Central memory CD4-positive, alpha-beta T cell (primary cell): Measurements from ENCODE around the gene FMN1.

Source experiments
- DNase-seq: peaks from one replicate; pipeline ENCODE4 v3.0.0; 2022

The FMN1 gene

DNA sequence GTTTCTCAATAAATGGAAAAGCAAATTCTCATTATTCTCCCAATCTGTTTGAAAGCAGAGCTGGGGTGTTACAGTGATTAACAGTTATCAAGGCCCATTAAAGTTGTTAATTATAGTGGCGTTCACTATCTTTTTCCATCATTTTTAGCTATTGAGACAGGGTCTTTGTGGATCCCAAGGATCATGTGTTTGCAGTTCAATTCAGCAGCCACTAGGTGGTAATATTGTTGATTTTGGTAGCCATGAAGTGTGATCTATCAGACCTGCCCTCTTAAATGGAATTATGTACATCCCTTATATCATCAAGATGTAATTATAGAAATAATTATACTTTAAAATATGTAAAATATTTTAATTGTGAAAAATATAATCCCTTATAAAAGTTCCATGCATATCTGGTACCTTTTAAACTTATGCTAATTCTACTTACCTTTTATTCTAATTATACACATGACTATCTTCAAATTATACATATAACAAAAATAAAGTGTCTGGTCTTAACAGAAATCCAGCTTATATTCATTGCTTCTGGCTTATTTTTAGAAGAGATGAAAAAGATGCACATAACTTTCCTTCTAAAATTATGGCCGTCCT lies 350.3 kb downstream of the FMN1 start:
- no peak for DNase-seq

DNA sequence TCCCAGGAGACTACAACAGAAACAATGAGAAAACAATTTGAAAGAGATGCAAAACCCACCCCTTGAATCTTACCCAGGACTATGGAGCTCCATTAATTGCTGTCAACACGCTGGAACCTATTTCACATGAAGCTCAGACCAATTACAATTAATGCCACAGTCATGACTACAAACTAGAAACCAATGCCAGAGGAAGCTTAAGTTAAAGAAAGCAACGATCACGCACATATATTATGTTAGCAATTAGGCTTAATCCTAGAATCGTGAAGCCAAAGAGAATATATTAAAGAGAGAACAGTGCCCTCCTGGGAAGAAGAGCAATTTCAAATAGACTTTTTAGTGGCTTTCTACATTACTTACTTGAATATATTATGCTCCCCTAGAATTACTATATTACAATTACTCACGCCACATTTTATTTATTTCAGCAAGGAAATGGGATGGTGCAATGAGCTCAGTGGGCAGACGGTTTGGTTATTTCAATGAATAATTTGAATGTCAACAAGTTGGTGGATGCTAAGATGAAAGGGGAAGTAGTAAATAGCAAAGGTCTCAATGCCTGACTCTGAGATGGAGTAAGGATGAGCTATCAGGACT lies 351.2 kb downstream of the FMN1 start:
- DNase-seq, result no peak

GRCh38 chr15:32842081-32842480 lies 352.4 kb downstream of the FMN1 start:
- DNase-seq, result no peak

DNA sequence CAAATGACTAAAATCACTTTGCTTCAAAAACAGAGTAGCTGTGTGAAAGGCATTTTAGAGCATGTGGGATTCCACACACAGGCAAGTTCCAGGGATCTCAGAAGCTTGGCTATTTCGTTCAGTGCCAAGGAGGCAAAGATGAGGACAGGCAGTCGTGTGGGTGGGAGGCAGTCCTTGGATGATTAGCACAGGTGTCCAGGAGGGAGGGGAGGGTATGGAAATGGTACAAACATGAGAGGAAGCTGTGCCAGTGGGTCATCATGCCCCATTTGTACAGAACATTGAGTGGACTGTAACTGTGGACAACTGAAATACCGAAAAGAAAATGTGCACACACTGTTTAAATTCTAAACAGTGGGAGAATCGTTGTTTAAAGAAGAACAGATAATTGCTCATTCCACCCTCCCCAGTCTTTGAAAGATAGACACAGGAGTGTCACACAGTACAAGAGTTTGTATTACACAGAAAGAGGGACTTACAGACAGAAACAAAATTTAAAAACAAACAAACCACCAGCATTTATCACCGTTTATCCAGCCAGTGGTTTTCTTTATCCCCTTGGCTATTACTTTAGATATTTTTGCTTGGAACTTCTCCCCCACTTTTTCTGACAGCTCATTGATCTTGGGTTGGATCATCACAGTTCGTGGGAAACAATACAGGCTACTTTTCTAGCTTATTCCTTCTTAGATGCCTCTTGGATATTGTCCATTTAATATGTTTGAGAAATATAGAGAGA lies 353.8 kb downstream of the FMN1 start:
- DNase-seq, result no peak

GRCh38 chr15:32838820-32839219 lies 355.7 kb downstream of the FMN1 start:
- DNase-seq, result no peak

- no peak for DNase-seq
Measured at GRCh38 chr15:32838338-32838737, 356.2 kb downstream of the FMN1 start.

GRCh38 chr15:32837935-32838334 lies 356.6 kb downstream of the FMN1 start:
- no peak for DNase-seq

- no peak for DNase-seq
Measured at GRCh38 chr15:32834156-32834555, 360.4 kb downstream of the FMN1 start.

DNA sequence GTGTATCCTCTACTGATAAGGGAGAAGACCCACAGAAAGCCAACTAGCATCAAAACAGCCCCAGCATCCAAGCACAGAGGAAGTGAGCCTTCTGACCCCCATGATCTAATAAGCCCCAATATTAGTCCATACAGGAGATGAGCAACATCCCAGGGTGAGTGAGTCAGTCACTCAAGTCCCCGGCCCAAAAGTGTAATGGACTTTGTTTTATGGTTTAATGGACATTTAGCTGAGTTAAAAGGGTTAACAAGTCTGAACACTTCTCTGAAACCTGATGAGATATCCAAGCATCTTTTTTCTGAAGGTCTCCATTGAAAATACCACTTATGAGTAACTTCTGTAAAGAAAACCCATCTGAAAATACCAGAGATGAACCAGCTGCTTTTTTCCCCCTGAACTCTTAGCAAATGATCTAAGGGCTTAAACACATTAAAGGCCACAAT lies 361.1 kb downstream of the FMN1 start:
- DNase-seq, result no peak

- no peak for DNase-seq
Measured at GRCh38 chr15:32831485-32831884, 363.0 kb downstream of the FMN1 start.

- DNase-seq, result no peak
Measured at GRCh38 chr15:32830241-32830640, 364.3 kb downstream of the FMN1 start.

DNA sequence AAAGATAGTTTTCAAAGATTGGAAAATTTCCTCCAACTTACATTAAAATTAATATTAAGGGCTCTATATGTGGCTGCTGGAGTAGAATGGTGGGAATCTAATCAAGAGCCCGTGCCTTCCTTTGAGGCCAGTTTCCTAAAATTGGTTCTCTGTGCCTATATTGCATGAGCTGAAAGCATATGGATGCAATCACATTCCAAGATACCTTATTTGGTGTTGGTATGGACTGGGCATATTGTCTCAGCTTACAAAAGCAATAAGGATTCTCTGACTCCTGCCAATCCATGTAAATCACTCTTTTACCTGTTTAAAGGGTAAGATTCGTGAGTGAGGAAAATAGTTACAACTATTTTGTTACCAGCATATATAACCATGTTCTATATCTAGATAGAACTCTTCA lies 365.1 kb downstream of the FMN1 start:
- no peak for DNase-seq

- no peak for DNase-seq
Measured at GRCh38 chr15:32828507-32829186, 365.9 kb downstream of the FMN1 start.

DNA sequence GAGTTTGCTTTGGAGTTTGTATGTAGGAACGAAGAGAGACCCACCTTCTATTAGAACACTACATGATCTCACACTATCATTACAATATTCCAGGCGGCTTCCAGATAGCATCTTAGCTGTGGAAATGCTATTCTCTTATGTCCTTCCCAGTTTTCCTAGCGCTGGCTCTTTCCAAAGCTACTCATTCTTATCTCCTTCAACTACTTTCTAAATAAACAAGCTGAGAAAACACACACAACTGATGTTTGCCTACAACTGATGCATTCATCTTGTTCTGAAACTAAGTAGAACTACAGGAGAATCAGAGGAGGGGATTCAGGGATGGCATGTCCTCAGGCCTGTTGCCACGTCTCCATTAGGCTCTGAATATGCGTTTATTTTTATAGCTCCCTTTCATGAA lies 367.8 kb downstream of the FMN1 start:
- no peak for DNase-seq

DNA sequence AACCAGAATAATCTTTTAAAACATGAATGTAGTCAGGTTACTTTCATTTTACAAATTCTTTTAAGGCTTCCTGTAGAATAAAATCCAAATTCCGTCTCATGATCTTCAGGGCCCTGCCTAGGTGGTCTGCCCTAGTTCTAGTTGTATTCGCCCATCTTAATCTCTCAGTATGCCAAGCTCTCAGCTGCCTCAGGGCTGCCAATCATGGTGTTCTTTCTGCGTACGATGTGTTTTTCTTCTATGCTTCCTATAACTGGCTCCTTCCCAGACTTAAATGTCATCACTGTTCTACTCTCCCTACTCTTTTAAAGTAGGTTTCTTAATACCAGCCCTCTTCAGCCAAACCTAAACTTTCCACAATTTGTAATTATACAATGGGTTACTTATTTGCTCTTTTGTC lies 369.3 kb downstream of the FMN1 start:
- DNase-seq, result no peak

DNA sequence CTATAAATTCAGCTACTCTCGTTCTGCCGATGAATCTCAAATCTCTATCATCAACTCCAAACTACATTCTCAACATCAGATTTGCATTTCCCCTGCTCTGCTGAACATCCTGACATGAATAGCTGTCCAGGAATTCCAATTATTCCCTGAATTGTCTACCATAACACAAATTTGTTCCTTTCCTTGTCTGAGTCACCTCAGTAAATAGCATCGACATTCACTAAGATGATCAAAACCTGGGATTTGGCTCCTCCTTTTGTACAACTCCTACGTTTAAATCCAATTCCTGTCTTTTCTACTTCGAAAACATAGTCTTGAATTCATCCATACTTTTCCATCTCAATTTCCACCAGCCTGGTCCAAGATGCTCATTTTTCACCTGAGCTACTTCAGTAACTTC lies 369.7 kb downstream of the FMN1 start:
- DNase-seq, result no peak

GRCh38 chr15:32823750-32824149 lies 370.8 kb downstream of the FMN1 start:
- no peak for DNase-seq

- no peak for DNase-seq
Measured at GRCh38 chr15:32822739-32823138, 371.8 kb downstream of the FMN1 start.

GRCh38 chr15:32819448-32819847 lies 375.1 kb downstream of the FMN1 start:
- DNase-seq, result no peak

DNA sequence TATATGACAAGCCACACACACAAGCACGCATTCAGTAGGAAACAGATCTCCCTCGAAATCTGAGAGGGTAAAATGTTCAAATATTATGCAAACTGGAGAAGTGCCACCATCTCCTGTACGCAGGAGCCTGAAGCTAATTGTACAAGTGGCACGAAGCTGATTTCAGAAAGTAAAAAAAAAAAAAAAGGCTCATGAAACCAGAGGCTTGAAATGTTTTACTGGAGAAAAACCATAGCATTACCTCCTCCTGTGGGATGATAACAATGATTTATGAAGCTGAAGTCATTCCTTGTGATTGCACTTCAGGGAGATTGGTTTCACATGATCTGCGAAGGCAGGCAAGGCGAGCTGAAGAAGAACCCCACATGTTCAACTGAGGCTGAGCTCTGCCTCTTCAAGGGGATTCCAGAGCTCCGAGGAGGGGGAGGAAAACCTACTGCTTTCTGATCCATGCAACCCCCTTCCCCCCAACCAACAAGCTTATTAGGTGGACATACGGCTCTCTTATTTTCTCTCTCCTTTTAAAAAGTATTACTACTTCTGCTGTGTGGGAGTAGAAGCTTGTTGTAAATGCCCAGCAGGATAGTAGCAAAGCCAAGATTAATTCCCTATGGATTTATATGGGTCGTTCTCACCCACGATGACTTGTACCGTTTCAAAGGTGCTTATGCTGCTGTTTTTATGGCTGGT lies 375.6 kb downstream of the FMN1 start:
- no peak for DNase-seq

DNA sequence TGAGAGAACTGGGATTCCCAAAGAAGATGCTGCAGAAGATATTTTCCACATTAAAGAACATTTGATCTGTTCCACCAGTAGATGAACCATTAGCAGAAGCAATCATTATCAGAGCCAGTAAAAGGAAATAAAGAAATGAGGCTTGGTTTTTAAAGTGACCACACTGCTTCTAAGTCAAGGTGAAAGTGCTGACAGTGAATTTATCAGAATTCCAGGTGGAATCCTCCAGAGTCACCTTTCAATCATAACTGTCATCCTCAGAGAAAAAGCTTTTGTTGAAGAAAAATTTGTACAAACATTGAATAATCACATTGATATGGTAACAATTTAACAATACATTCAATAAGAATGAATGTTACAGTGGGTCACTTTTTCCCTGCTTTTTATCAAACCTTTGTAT lies 376.9 kb downstream of the FMN1 start:
- DNase-seq, result no peak

DNA sequence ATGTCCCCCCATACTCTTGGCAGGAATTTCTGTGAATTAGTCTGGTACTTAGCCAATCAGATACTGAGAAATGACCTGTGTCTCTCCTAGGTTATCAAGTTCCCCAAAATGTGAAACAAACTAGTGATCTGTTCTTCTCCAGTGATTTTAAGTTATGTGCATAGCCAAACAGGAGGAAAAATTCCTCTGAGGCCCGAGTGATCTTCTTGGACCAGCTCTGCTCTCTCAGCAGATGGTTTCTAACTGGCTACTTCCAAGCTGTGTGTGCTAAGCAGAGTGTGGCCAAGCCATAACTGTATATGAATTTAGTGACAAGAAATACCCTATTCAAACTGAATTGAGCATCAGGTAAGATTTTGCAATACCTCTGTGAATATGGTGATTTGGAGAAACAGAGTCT lies 387.2 kb downstream of the FMN1 start:
- no peak for DNase-seq

DNA sequence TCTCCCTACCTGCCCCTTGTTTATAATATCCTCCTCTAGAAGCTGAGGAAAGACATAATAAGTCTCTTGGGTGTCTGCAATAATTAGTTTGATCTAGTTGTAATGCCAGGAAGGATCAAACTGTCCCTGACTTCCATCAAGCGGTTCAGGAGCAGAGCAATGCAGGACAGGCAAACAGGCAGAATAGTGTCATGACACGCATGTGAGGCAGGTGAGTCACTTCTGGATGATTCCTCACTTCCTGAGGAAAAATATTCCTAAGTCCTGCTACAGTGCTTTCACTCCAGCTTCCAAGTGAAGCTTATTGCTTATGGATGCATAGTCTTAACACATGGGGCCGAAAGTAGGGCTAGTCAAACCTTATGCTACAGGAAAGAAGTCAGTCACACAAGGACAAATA lies 390.9 kb downstream of the FMN1 start:
- DNase-seq, result no peak
